Activated CD4-positive, alpha-beta T cell treated with anti-CD3 and anti-CD28 coated beads for 36 hours (primary cell): ENCODE measurements around the gene SLC1A5. TPM values are rescaled to one million over a fixed set of nuclear protein-coding genes. Genes with fewer than 3 reads are reported as not detected.
"Not testable (repeated sequence)": the region's sequence is repeated elsewhere in the genome, so short reads cannot be mapped to it uniquely, and the experiment has no call there.

ENCODE experiments used
- ATAC-seq: fragments of 200-7000 bp; cut with Tn5 transposase; one replicate; pipeline ENCODE4 v1.10.0; 2021; ENCODE audit warnings: mild to moderate bottlenecking, moderate library complexity
- CTCF ChIA-PET: fragments of 350-600 bp; sonication (Branson Sonifier 250); formaldehyde crosslinking; loops from one replicate; lab custom pipeline; 2021; ENCODE audit warnings: antibody characterized with exemption; lab: Charles Lee
- POLR2A ChIA-PET: fragments of 350-600 bp; sonication (Branson Sonifier 250); formaldehyde crosslinking; loops from one replicate; lab custom pipeline; 2021; ENCODE audit warnings: antibody characterized with exemption, inconsistent platforms; lab: Charles Lee
- DNase-seq: peaks from one replicate; pipeline ENCODE4 v3.0.0-alpha.2; 2020
- H3K27ac Mint-ChIP-seq: one replicate; pipeline ENCODE4 v1.8.0; 2021; ENCODE audit warnings: mixed read lengths
- H3K27me3 Mint-ChIP-seq: one replicate; pipeline ENCODE4 v1.8.0; 2021; ENCODE audit warnings: mixed read lengths
- H3K36me3 Mint-ChIP-seq: one replicate; pipeline ENCODE4 v1.8.0; 2021; ENCODE audit warnings: low read depth, mixed read lengths
- H3K4me1 Mint-ChIP-seq: one replicate; pipeline ENCODE4 v1.8.0; 2021; ENCODE audit warnings: mixed read lengths
- H3K4me3 Mint-ChIP-seq: one replicate; pipeline ENCODE4 v1.8.0; 2021; ENCODE audit warnings: mild to moderate bottlenecking, moderate library complexity, mixed read lengths
- H3K9me3 Mint-ChIP-seq: one replicate; pipeline ENCODE4 v1.8.0; 2021; ENCODE audit warnings: low read depth, mixed read lengths
- intact Hi-C, 2 experiments: fragments of 100-400 bp; cut with DNase I in 1 of 2; cut with micrococcal nuclease in 1 of 2; formaldehyde crosslinking; loops; one replicate each; pipeline versions ENCODE4 v1.14.2 to v1.15.1; 2022 to 2024; cut with DNase I, micrococcal nuclease
- total RNA-seq, 2 experiments: library from RNA; stranded (reverse); gene quantifications; one replicate each; pipeline ENCODE4 v1.2.3, GENCODE V29; 2021

The SLC1A5 gene
- total RNA-seq, 2 experiments from 2014 or later: 200 to 227 TPM

DNA sequence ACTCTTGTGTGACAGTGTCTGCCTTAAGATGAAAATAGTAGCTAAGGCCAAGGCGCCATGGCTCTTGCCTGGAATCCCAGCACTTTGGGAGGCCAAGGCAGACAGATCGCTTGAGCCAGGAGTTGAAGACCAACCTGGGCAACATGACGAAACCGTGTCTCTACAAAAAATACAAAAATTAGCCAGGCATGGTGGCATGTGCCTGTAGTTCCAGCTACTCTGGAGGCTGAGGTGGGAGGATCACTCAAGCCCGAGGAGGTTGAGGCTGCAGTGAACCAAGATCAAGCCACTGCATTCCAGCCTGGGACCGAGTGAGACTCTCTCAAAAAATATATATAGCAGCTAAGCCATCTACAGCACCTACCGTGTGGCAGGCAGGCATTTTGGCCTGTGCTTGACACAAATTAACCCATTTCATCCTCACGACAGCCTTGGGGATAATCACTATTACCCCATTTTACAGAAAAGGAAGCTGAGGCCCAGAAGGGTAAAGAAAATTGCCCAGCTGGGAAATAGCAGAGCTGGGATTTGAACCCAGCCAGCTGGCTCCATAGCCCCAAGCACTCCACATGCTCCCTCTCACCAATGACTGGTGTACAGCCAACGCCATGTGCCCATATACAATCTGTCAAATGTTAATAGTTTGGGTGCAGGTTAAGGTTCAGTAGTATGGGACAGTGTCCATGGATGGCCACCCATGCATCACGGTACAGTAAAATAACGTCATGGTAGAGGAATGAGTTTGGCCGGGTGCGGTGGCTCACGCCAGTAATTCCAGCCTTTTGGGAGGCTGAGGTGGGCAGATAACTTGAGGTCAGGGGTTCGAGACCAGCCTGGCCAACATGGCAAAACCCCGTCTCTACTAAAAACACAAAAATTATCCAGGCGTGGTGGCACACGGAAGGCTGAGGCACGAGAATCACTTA is 3.1 kb downstream of the SLC1A5 start:
- CTCF ChIA-PET: interaction anchor here (0.6 to 2.2 kb wide), 10 partner anchors 12 to 541 kb away, joined by 3 to 17 read pairs (median 4); no protein-coding TSS in a partner anchor
- POLR2A ChIA-PET: interaction anchor here (0.5 to 1.5 kb wide), 3 partner anchors 10 to 71 kb away, joined by 3 to 7 read pairs (median 6); no protein-coding TSS in a partner anchor
- Mint-ChIP-seq H3K9me3 (peaks cover 1% of the 10 kb centered on the region), H3K27me3 (no peaks in the 10 kb centered on the region), H3K27ac (peak overlapping the region; percentile 94), H3K4me3 (peak overlapping the region; percentile 94), H3K4me1 (peaks cover 35% of the 10 kb centered on the region), H3K36me3 (peaks cover 61% of the 10 kb centered on the region)
- no peak for ATAC-seq
- peak; percentile 30 for DNase-seq
- intact Hi-C loops: loop anchor here (5.0 kb wide), 5 partner anchors 163 to 822 kb away; partner anchors contain the start of genes BICRA (in 1 of the 2), DHX34 (in 1 of the 2) and ZC3H4 (in 1 of the 2)

DNA sequence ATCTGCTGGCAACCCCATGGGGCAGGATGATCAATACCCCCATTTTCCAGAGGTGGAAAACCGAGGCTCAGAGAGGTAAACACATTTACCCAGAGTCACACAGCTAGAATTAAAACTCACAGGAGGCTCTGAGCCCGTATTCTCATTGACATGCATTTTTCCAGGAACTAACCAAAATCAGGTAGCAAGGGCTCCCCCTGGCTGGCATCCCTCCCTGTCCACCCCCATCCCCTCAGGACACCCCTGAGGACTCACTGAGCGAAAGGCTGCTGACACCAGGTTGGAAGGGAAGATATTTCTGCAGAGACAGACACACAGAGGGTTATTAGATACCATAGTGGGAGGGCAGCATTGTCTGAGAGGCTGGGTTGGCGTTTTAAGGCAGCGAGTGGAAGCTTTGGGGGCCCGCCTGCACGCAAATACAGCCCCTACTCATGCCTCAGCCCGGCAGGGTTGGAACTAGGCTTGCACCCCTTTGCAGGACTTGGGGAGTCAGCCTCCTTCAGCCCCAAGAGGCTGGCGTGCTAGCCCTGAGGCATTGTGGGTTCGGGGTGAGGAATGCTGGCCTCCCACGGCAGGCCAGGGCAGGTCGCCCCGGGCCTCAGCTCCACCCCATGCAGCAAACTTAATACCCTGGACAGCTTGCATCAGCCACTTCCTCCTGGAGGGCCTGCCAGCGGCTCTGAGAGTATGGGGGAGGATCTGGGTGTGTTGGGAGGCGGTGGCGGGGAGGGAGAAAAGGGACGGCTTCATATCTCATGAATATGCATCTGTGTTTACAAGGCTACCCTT is 3.9 kb downstream of the SLC1A5 start:
- intact Hi-C loops: loop anchor here (5.0 kb wide), 5 partner anchors 162 to 823 kb away; partner anchors contain the start of genes BICRA (in 1 of the 2), DHX34 (in 1 of the 2) and ZC3H4 (in 1 of the 2)
- H3K27me3 Mint-ChIP-seq: no peaks in the 10 kb centered on the region
- DNase-seq (peak; percentile 88), ATAC-seq (peak; percentile 50)
- peak overlapping the region; percentile 94 for H3K27ac Mint-ChIP-seq
- peaks cover 66% of the 10 kb centered on the region for H3K36me3 Mint-ChIP-seq
- peaks cover 35% of the 10 kb centered on the region for H3K4me1 Mint-ChIP-seq
- ChIA-PET POLR2A (interaction anchor here (0.5 to 1.5 kb wide), 4 partner anchors 9 to 881 kb away, joined by 3 to 7 read pairs (median 4); no protein-coding TSS in a partner anchor), CTCF (interaction anchor here (0.5 to 2.2 kb wide), 9 partner anchors 13 to 542 kb away, joined by 3 to 17 read pairs (median 4); no protein-coding TSS in a partner anchor)
- peak overlapping the region; percentile 94 for H3K4me3 Mint-ChIP-seq
- peaks cover 1% of the 10 kb centered on the region for H3K9me3 Mint-ChIP-seq

DNA sequence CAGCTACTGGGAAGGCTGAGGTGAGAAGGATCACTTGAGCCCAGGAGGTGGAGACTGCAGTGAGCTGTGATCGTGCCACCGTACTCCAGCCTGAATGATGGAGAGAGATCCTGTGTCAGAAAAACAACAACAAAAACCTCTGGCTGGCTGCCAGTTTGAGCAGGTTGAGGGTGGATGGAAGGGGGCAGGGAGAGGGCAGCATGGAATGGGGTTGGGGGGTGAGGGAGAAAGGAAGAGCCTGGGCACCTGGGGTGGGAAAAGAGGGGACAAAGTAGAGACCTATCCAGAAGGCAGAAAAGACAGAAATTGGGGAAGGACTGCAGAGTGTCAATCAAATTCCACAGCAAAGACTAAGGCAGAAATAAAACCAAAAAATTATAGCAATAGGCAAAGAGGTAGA is 4.7 kb downstream of the SLC1A5 start:
- H3K4me3 Mint-ChIP-seq: peak overlapping the region; percentile 94
- CTCF ChIA-PET: interaction anchor here (1.0 to 2.2 kb wide), 4 partner anchors 17 to 57 kb away, joined by 3 to 17 read pairs (median 6); no protein-coding TSS in a partner anchor
- peak overlapping the region; percentile 94 for H3K27ac Mint-ChIP-seq
- intact Hi-C loops: no loop called here
- H3K4me1 Mint-ChIP-seq: peaks cover 28% of the 10 kb centered on the region
- peaks cover 73% of the 10 kb centered on the region for H3K36me3 Mint-ChIP-seq
- DNase-seq (peak; percentile 14), ATAC-seq (no peak)
- no peaks in the 10 kb centered on the region for H3K9me3 Mint-ChIP-seq
- no peaks in the 10 kb centered on the region for H3K27me3 Mint-ChIP-seq
- POLR2A ChIA-PET: no interaction called here

DNA sequence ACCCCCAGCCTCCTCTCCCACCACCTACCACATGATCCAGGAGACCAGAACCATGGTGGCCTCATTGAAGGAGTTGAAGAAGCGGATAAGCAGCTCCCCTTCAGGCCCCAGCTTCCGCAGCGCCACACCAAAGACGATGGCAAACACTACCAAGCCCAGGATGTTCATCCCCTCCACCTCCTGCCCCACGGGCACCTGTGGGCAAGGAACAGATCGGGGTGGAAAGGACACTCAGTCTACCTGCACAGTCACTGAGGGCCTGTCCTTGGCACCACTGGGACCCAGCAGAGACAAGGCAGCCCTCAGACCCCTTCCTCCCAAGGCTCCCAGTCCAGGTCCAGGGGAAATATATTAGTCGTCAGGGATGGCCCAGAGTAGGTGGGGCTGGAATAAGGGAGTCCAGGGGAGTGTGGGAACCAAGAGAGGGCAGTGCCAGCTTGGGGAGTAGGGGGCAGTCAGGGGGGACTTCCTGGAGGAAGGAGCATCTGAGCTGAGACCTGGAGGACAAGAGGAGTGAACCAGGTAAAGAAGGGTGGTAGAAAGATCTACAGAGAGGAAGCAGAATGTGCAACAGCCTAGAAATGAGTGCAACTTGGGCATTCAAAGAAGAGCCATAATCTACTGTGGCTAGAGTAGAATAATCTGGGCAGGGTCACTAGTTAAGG is 5.9 kb downstream of the SLC1A5 start:
- H3K4me3 Mint-ChIP-seq: peak overlapping the region; percentile 94
- ATAC-seq (no peak), DNase-seq (no peak)
- peaks cover 28% of the 10 kb centered on the region for H3K4me1 Mint-ChIP-seq
- H3K27me3 Mint-ChIP-seq: no peaks in the 10 kb centered on the region
- ChIA-PET CTCF (interaction anchor here (0.6 to 1.3 kb wide), 2 partner anchors 10 to 54 kb away, joined by 3 read pairs; no protein-coding TSS in a partner anchor), POLR2A (no interaction called here)
- intact Hi-C loops: no loop called here
- H3K36me3 Mint-ChIP-seq: peaks cover 85% of the 10 kb centered on the region
- H3K9me3 Mint-ChIP-seq: no peaks in the 10 kb centered on the region
- peak overlapping the region; percentile 77 for H3K27ac Mint-ChIP-seq

DNA sequence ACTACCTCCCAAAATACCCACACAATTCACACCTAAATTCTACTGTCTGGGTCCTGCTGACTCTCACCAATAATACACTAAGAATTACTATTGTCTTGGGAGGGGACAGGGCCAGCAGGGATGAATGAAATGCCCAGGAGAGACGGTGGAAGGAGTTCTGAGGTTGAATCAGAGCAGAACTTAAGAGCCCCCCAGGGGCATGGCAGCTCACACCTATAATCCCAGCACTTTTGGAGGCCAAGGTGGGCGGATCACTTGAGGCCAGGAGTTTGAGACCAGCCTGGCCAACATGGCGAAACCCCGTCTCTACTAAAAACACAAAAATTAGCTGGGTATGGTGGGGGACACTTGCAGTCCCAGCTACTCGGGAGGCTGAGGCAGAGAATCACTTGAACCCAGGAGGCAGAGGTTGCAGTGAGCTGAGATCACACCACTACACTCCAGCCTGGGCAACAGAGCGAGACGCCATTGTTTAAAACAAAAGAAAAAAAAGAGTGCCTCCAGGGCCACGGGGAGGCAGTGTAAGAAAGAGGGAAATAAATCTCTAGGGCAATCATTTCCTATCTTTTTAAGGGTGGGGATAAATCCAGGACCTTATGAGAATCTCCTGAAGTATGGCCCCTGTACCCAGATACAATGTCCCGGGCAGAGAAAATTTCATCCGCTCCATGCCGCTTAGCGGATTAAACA is 10.3 kb downstream of the SLC1A5 start:
- Mint-ChIP-seq H3K36me3 (peaks cover 70% of the 10 kb centered on the region), H3K4me1 (peaks cover 12% of the 10 kb centered on the region)
- H3K4me3 Mint-ChIP-seq, DNase-seq, ATAC-seq, H3K27me3 Mint-ChIP-seq, H3K9me3 Mint-ChIP-seq, intact Hi-C loops, H3K27ac Mint-ChIP-seq: not testable (repeated sequence)
- ChIA-PET POLR2A (interaction anchor here (0.7 kb wide), 2 partner anchors 11 to 23 kb away, joined by 3 to 4 read pairs; no protein-coding TSS in a partner anchor), CTCF (interaction anchor here (0.5 to 0.8 kb wide), 2 partner anchors 12 to 157 kb away, joined by 3 read pairs; no protein-coding TSS in a partner anchor)

DNA sequence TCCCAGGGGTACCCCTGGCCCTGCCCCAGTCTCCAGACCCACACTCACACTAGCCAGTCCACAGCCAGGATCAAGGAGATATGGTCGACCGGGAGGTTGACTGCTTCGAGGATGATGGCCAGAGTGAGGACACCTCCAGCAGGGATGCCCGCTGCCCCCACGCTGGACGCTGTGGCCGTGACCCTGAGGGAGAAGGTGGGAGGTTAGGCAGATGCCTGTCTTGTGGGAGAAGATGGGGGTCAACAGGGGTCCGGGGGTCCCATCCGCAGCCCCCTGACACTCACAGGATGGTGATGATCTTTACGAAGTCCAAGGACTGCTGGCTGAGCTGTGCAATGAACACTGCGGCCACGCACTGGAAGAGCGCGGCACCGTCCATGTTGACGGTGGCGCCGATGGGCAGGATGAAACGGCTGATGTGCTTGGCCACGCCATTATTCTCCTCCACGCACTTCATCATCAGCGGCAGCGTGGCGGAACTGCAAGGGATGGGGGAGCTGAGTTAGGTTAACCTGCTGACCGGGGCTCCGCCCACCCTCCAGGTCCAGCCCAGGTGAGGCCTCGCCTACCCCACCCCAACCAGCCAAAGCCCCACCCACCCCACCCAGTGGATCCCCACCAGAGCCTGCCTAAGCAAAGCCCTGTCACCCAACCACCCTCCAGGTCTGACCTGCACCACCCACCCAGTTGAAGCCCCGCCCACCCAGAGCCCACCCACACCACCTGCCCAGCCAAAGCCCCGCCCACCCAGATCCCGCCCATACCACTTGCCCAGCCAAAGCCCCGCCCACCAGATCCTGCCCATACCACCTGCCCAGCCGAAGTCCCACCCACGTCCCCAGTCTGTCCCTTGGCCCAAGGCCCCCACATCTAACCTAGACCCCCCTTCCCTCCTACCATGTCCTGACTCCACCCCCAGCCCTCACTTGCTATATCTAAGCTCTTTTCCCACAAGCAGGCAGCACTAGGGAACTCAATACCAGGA is 11.2 kb downstream of the SLC1A5 start:
- peaks cover 64% of the 10 kb centered on the region for H3K36me3 Mint-ChIP-seq
- H3K4me1 Mint-ChIP-seq: peaks cover 4% of the 10 kb centered on the region
- H3K9me3 Mint-ChIP-seq: no peaks in the 10 kb centered on the region
- DNase-seq: peak; percentile 59
- peak; percentile 16 for ATAC-seq
- intact Hi-C loops: no loop called here
- ChIA-PET POLR2A (interaction anchor here (0.7 kb wide), 1 partner anchor 22 kb away, joined by 4 read pairs; no protein-coding TSS in a partner anchor), CTCF (interaction anchor here (0.7 to 0.8 kb wide), 2 partner anchors 11 to 248 kb away, joined by 3 to 4 read pairs; no protein-coding TSS in a partner anchor)
- no peak overlapping the region for H3K27ac Mint-ChIP-seq
- no peaks in the 10 kb centered on the region for H3K27me3 Mint-ChIP-seq
- H3K4me3 Mint-ChIP-seq: no peak overlapping the region

DNA sequence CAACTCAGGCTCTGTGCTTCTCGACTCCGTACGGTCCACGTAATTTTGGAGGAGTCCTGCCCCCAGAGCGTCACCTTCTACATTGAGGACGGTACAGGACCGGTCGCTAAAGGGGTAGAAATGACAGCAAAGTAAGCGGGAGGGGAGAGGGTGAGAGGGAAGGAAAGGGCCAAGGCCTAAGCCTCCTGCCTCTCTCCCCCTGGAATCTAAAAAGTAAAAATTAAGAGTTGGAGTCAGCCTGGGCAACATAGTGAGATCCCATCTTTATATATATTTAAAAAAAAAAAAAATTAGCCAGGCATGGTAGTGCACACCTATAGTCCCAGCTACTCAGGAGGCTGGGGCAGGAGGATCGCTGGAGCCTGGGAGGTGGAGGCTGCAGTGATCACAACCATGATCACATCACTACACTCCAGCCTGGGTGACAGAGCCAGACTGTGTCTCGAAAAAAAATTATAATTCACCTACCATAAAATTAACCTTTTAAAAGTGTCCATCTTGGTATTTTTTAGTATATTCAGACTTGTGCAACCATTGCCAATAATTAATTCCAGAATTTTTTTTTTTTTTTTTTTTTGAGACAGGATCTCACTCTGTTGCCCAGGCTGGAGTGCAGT is 12.6 kb downstream of the SLC1A5 start:
- ChIA-PET POLR2A (interaction anchor here (0.7 to 1.7 kb wide), 2 partner anchors 9 to 11 kb away, joined by 4 to 7 read pairs; no protein-coding TSS in a partner anchor), CTCF (interaction anchor here (0.6 to 1.1 kb wide), 3 partner anchors 9 to 65 kb away, joined by 3 read pairs; partner anchors contain the start of gene SLC1A5)
- ATAC-seq (no peak), DNase-seq (no peak)
- intact Hi-C loops: no loop called here
- H3K36me3 Mint-ChIP-seq: peaks cover 58% of the 10 kb centered on the region
- H3K4me1 Mint-ChIP-seq: peaks cover 2% of the 10 kb centered on the region
- no peaks in the 10 kb centered on the region for H3K27me3 Mint-ChIP-seq
- H3K4me3 Mint-ChIP-seq: no peak overlapping the region
- H3K9me3 Mint-ChIP-seq: no peaks in the 10 kb centered on the region
- no peak overlapping the region for H3K27ac Mint-ChIP-seq

DNA sequence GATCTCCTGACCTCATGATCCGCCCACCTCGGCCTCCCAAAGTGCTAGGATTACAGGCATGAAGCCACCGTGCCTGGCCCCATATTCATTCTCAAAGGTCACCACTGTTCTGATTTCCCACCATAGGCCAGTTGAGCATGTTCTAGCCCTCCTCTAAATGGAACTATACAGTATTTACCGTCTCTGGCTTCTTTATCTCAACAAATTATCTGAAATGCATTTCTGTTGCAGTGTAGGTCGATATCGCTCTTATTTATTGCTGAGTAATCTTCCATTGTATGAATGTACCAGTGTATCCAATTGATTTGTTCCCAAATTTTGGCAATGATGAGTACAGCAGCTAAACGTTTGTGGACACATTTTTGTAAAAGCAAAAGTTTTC is 15.4 kb downstream of the SLC1A5 start:
- H3K36me3 Mint-ChIP-seq: peaks cover 41% of the 10 kb centered on the region
- CTCF ChIA-PET: interaction anchor here (1.4 kb wide), 1 partner anchor 19 kb away, joined by 3 read pairs; no protein-coding TSS in a partner anchor
- no peaks in the 10 kb centered on the region for H3K9me3 Mint-ChIP-seq
- DNase-seq (no peak), ATAC-seq (no peak)
- peak overlapping the region; percentile 37 for H3K27ac Mint-ChIP-seq
- H3K4me1 Mint-ChIP-seq: no peaks in the 10 kb centered on the region
- intact Hi-C loops: no loop called here
- POLR2A ChIA-PET: interaction anchor here (0.7 kb wide), 1 partner anchor 36 kb away, joined by 3 read pairs; no protein-coding TSS in a partner anchor
- H3K4me3 Mint-ChIP-seq: no peak overlapping the region
- H3K27me3 Mint-ChIP-seq: no peaks in the 10 kb centered on the region
